ENCODE measurements around the gene LRFN4. TPM values are rescaled to one million over a fixed set of nuclear protein-coding genes. Genes with fewer than 3 reads are reported as not detected.

The LRFN4 gene
- total and polyA plus RNA-seq, 2 of the 13 experiments (the other 11 are each of a cell fraction or from before 2014, with no cell fraction given): 1.3 to 6.8 TPM

DNA sequence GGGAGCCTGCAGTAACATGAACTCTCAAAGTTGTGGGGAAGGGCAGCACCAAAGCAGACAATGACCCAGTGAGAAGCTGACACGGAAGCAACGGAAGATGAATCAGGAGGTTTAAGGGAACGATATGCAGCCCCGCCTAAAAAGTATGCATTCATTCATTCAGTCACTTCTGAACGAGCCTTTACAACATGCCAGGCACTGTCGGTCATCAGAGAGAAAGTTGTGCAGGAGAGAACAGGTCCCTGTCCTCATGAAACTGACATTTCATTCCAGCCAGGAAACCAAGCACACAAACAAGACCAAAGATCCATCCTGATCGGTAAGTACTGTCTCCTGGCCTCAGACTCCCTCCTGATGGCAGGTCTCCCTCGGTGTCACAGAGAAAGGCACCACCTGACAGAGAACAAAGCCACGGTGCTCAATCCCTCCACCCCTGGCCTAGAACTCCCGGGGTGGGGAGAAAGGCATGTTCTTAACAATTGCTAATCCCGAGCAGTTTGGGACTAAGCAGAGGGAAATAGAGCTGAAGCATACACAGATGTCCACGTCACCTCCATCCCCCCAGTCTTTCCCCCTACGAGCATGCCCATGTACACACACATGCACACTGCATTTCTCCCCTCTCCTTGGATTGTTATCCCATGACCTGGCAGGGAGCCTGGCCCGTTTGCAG is 49.3 kb downstream of the LRFN4 start (continued):
- TF ChIP-seq SRY (CRISPR knock-in tag; IDR thresholded peaks at IDR 0.05): no peak
- no peak for TF ChIP-seq MBD4 (IDR thresholded peaks at IDR 0.05; ENCODE audit: borderline replicate concordance, low read length)
- no peak for TF ChIP-seq AGO1 (IDR thresholded peaks at IDR 0.05; ENCODE audit: low read depth, low read length, poor library complexity, severe bottlenecking)
- TF ChIP-seq PHF20 (CRISPR knock-in tag; IDR thresholded peaks at IDR 0.05): no peak
- TF ChIP-seq U2AF1 (optimal IDR thresholded peaks at IDR 0.05; ENCODE audit: low read depth, low read length): no peak
- TF ChIP-seq WIZ (CRISPR knock-in tag; IDR thresholded peaks at IDR 0.05): no peak
- no peak for TF ChIP-seq YEATS2 (CRISPR knock-in tag; IDR thresholded peaks at IDR 0.05; ENCODE audit: borderline replicate concordance)
- TF ChIP-seq ZNF713 (CRISPR knock-in tag; IDR thresholded peaks at IDR 0.05): no peak
- TF ChIP-seq, protein P1, sequence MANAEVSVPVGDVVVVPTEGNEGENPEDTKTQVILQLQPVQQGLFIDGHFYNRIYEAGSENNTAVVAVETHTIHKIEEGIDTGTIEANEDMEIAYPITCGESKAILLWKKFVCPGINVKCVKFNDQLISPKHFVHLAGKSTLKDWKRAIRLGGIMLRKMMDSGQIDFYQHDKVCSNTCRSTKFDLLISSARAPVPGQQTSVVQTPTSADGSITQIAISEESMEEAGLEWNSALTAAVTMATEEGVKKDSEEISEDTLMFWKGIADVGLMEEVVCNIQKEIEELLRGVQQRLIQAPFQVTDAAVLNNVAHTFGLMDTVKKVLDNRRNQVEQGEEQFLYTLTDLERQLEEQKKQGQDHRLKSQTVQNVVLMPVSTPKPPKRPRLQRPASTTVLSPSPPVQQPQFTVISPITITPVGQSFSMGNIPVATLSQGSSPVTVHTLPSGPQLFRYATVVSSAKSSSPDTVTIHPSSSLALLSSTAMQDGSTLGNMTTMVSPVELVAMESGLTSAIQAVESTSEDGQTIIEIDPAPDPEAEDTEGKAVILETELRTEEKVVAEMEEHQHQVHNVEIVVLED (CRISPR knock-in tag; IDR thresholded peaks at IDR 0.05; ENCODE audit: borderline replicate concordance): no peak
- no peak for TF ChIP-seq HNRNPK (IDR thresholded peaks at IDR 0.05; ENCODE audit: low read depth, low read length, poor library complexity, severe bottlenecking)
- TF ChIP-seq TAF15 (IDR thresholded peaks at IDR 0.05; ENCODE audit: low read depth, low read length, poor library complexity, severe bottlenecking): no peak
- no peak for TF ChIP-seq ZBTB8A (CRISPR knock-in tag; IDR thresholded peaks at IDR 0.05; ENCODE audit: borderline replicate concordance, low read depth)
- TF ChIP-seq RAD21 (CRISPR knock-in tag; IDR thresholded peaks at IDR 0.05): no peak
- TF ChIP-seq, protein P2, sequence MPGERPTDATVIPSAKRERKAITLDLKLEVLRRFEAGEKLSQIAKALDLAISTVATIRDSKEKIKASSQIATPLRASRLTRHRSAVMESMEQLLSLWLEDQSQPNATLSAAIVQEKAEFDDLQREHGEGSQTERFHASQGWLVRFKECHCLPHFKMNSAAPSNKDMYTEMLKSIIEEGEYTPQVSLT (CRISPR knock-in tag; IDR thresholded peaks at IDR 0.05; ENCODE audit: borderline replicate concordance, low read depth): no peak
- TF ChIP-seq, protein P3, sequence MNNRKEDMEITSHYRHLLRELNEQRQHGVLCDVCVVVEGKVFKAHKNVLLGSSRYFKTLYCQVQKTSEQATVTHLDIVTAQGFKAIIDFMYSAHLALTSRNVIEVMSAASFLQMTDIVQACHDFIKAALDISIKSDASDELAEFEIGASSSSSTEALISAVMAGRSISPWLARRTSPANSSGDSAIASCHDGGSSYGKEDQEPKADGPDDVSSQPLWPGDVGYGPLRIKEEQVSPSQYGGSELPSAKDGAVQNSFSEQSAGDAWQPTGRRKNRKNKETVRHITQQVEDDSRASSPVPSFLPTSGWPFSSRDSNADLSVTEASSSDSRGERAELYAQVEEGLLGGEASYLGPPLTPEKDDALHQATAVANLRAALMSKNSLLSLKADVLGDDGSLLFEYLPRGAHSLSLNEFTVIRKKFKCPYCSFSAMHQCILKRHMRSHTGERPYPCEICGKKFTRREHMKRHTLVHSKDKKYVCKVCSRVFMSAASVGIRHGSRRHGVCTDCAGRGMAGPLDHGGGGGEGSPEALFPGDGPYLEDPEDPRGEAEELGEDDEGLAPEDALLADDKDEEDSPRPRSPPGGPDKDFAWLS (CRISPR knock-in tag; IDR thresholded peaks at IDR 0.05; ENCODE audit: borderline replicate concordance): no peak
- TF ChIP-seq ZNF350 (CRISPR knock-in tag; IDR thresholded peaks at IDR 0.05; ENCODE audit: borderline replicate concordance, low read depth): no peak
- TF ChIP-seq, protein P4, sequence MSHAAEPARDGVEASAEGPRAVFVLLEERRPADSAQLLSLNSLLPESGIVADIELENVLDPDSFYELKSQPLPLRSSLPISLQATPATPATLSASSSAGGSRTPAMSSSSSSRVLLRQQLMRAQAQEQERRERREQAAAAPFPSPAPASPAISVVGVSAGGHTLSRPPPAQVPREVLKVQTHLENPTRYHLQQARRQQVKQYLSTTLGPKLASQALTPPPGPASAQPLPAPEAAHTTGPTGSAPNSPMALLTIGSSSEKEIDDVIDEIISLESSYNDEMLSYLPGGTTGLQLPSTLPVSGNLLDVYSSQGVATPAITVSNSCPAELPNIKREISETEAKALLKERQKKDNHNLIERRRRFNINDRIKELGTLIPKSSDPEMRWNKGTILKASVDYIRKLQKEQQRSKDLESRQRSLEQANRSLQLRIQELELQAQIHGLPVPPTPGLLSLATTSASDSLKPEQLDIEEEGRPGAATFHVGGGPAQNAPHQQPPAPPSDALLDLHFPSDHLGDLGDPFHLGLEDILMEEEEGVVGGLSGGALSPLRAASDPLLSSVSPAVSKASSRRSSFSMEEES (CRISPR knock-in tag; IDR thresholded peaks at IDR 0.05): 0 out of 2 replicates have a peak, but pooled peaks have one; percentile 22
- no peak for TF ChIP-seq ARNT2 (CRISPR knock-in tag; IDR thresholded peaks at IDR 0.05; ENCODE audit: low read depth)
- TF ChIP-seq NR2F2 (IDR thresholded peaks at IDR 0.05; ENCODE audit: borderline replicate concordance, low read depth): no peak
- TF ChIP-seq CEBPB (IDR thresholded peaks at IDR 0.05; ENCODE audit: borderline replicate concordance, low read depth, low read length): no peak
- TF ChIP-seq ZZZ3 (CRISPR knock-in tag; IDR thresholded peaks at IDR 0.05; ENCODE audit: borderline replicate concordance): no peak
- TF ChIP-seq RFX3 (CRISPR knock-in tag; IDR thresholded peaks at IDR 0.05): no peak
- no peak for TF ChIP-seq HES4 (CRISPR knock-in tag; IDR thresholded peaks at IDR 0.05; ENCODE audit: borderline replicate concordance)
- no peak for TF ChIP-seq ZMYM3 (CRISPR knock-in tag; IDR thresholded peaks at IDR 0.05)
- no peak for TF ChIP-seq KLF11 (CRISPR knock-in tag; IDR thresholded peaks at IDR 0.05)
- no peak for TF ChIP-seq ARID2 (CRISPR knock-in tag; IDR thresholded peaks at IDR 0.05; ENCODE audit: borderline replicate concordance)
